Peyer's patch (tissue), 4 donors: ENCODE data around the gene ZNF549.

ENCODE experiments used
- CTCF ChIP-seq, 6 experiments: fragments of 450-650 bp in 4 of 6; fragments of 200-600 bp in 2 of 6; sonication (generic) in 1 of 6; IDR thresholded peaks; one replicate each; pipeline ENCODE4 v1.5.1; 2017 to 2019; ENCODE audit warnings: antibody characterized with exemption in 6 of 6, mild to moderate bottlenecking in 3 of 6, moderate library complexity in 1 of 6
- POLR2A ChIP-seq, 2 donors: fragments of 450-650 bp; IDR thresholded peaks; one replicate each; pipeline ENCODE4 v1.5.1; 2017; ENCODE audit warnings: antibody characterized with exemption in 2 of 2, mild to moderate bottlenecking in 2 of 2, moderate library complexity in 2 of 2

GRCh38 chr19:57583104-57583520, 56.0 kb downstream of the ZNF549 start:
- no peak for TF ChIP-seq POLR2A (IDR thresholded peaks at IDR 0.05)
- TF ChIP-seq CTCF (IDR thresholded peaks at IDR 0.05) = no peak
